Nephron (organoid): ENCODE measurements around the gene MAP3K6.
A peak's percentile ranks its signal among the peaks of the same experiment; 100 is the strongest.

Experiments
- H3K27ac Mint-ChIP-seq, 3 experiments: 2 replicates each; pipeline ENCODE4 v1.8.0; 2020; ENCODE audit warnings: mixed read lengths in 3 of 3, mild to moderate bottlenecking in 2 of 3, moderate library complexity in 1 of 3
- H3K27me3 Mint-ChIP-seq: 2 replicates; pipeline ENCODE4 v1.8.0; 2021; ENCODE audit warnings: low read depth, mild to moderate bottlenecking, moderate library complexity, mixed read lengths
- H3K36me3 Mint-ChIP-seq: 2 replicates; pipeline ENCODE4 v1.8.0; 2020; ENCODE audit warnings: low read depth, mixed read lengths
- H3K4me1 Mint-ChIP-seq: 2 replicates; pipeline ENCODE4 v1.8.0; 2020; ENCODE audit warnings: mixed read lengths
- H3K4me3 Mint-ChIP-seq, 3 experiments: 2 replicates each; pipeline ENCODE4 v1.8.0; 2020; ENCODE audit warnings: mild to moderate bottlenecking in 3 of 3, mixed read lengths in 3 of 3, moderate library complexity in 2 of 3
- H3K9me3 Mint-ChIP-seq: 2 replicates; pipeline ENCODE4 v1.8.0; 2020; ENCODE audit warnings: mixed read lengths
- CTCF ChIP-seq, 3 experiments: fragments of 200-600 bp; sonication (generic); IDR thresholded peaks; one replicate each; pipeline ENCODE4 v1.5.0; 2021; ENCODE audit warnings: antibody characterized with exemption in 3 of 3; ENCODE audit not compliant: unreplicated experiment in 3 of 3

MAP3K6 gene

GRCh38 chr1:27365372-27366112, 1.2 kb downstream of the MAP3K6 start:
- no peaks in the 10 kb centered on the region for H3K9me3 Mint-ChIP-seq
- H3K4me1 Mint-ChIP-seq, result peaks cover 23% of the 10 kb centered on the region
- H3K27ac Mint-ChIP-seq, result peak overlapping the region; percentile 87 to 92 (median 88)
- peaks cover 11% of the 10 kb centered on the region for H3K27me3 Mint-ChIP-seq
- no peak for TF ChIP-seq CTCF (IDR thresholded peaks at IDR 0.05; ENCODE audit: unreplicated experiment in 3 of 3)
- H3K4me3 Mint-ChIP-seq, result peak overlapping the region; percentile 88 to 93 (median 91)
- no peaks in the 10 kb centered on the region for H3K36me3 Mint-ChIP-seq

GRCh38 chr1:27364696-27365371, 1.9 kb downstream of the MAP3K6 start:
- peaks cover 27% of the 10 kb centered on the region for H3K4me1 Mint-ChIP-seq

GRCh38 chr1:27363766-27364695, 2.7 kb downstream of the MAP3K6 start:
- Mint-ChIP-seq H3K36me3 (peaks cover 2% of the 10 kb centered on the region), H3K4me3 (peak overlapping the region; percentile 32 to 48 (median 40)), H3K27ac (peak overlapping the region in 2 of 3 experiments; percentile 25 to 45), H3K4me1 (peaks cover 28% of the 10 kb centered on the region), H3K9me3 (no peaks in the 10 kb centered on the region), H3K27me3 (peaks cover 25% of the 10 kb centered on the region)
- TF ChIP-seq CTCF (IDR thresholded peaks at IDR 0.05; ENCODE audit: unreplicated experiment in 3 of 3), result no peak

More at GRCh38 chr1:27364696-27365371, 1.9 kb downstream of the MAP3K6 start:
- Mint-ChIP-seq H3K36me3 (no peaks in the 10 kb centered on the region), H3K27me3 (peaks cover 17% of the 10 kb centered on the region), H3K27ac (peak overlapping the region; percentile 87 to 92 (median 88)), H3K4me3 (peak overlapping the region; percentile 88 to 93 (median 91)), H3K9me3 (no peaks in the 10 kb centered on the region)
- no peak for TF ChIP-seq CTCF (IDR thresholded peaks at IDR 0.05; ENCODE audit: unreplicated experiment in 3 of 3)

- Mint-ChIP-seq H3K9me3 (no peaks in the 10 kb centered on the region), H3K4me3 (peak overlapping the region in 1 of 3 experiments; percentile 51), H3K27me3 (peaks cover 30% of the 10 kb centered on the region), H3K27ac (no peak overlapping the region), H3K36me3 (peaks cover 4% of the 10 kb centered on the region), H3K4me1 (peaks cover 18% of the 10 kb centered on the region)
- TF ChIP-seq CTCF (IDR thresholded peaks at IDR 0.05; ENCODE audit: unreplicated experiment in 3 of 3), result no peak
These were observed 5.2 kb downstream of the MAP3K6 start for GRCh38 chr1:27361553-27361952.

GRCh38 chr1:27361044-27361402, 5.7 kb downstream of the MAP3K6 start:
- TF ChIP-seq CTCF (IDR thresholded peaks at IDR 0.05; ENCODE audit: unreplicated experiment in 3 of 3), result no peak
- Mint-ChIP-seq H3K36me3 (peaks cover 4% of the 10 kb centered on the region), H3K4me1 (peaks cover 18% of the 10 kb centered on the region), H3K9me3 (no peaks in the 10 kb centered on the region), H3K27me3 (peaks cover 30% of the 10 kb centered on the region), H3K27ac (no peak overlapping the region), H3K4me3 (peak overlapping the region in 2 of 3 experiments; percentile 51 to 66)
